Coronary artery (tissue), 2 donors: ENCODE data around the gene TANGO2.
A peak's percentile ranks its signal among the peaks of the same experiment; 100 is the strongest.

Experiments
- DNase-seq: peaks from one replicate; pipeline ENCODE4 v3.0.0-alpha.2; 2017; ENCODE audit warnings: low spot score
- H3K27ac ChIP-seq, 2 donors: fragments of 200-600 bp; sonication (generic); one replicate each; pipeline ENCODE4 v1.5.1; 2016 to 2019
- H3K4me3 ChIP-seq: fragments of 200-600 bp; sonication (generic); 2 replicates; pipeline ENCODE4 v1.5.1; 2016; ENCODE audit warnings: mild to moderate bottlenecking, moderate library complexity
- CTCF ChIP-seq: fragments of 200-600 bp; sonication (generic); IDR thresholded peaks from one replicate; pipeline ENCODE4 v1.5.1; 2019; ENCODE audit warnings: antibody characterized with exemption

The TANGO2 gene

GRCh38 chr22:20058989-20059770, 38.3 kb downstream of the TANGO2 start:
- no peak for TF ChIP-seq CTCF
- Histone ChIP-seq H3K4me3 (no peak overlapping the region), H3K27ac (no peak overlapping the region)
- DNase-seq, result no peak

GRCh38 chr22:20060700-20061480, 40.0 kb downstream of the TANGO2 start:
- no peak for DNase-seq
- Histone ChIP-seq H3K27ac (no peak overlapping the region), H3K4me3 (no peak overlapping the region)
- TF ChIP-seq CTCF, result no peak

GRCh38 chr22:20061481-20061861, 40.6 kb downstream of the TANGO2 start:
- H3K4me3 ChIP-seq, result no peak overlapping the region
- no peak overlapping the region for H3K27ac ChIP-seq
- DNase-seq, result peak; percentile 59
- TF ChIP-seq CTCF, result no peak

GRCh38 chr22:20062043-20062765, 41.3 kb downstream of the TANGO2 start:
- DNase-seq, result peak; percentile 69
- no peak overlapping the region for H3K27ac ChIP-seq
- TF ChIP-seq CTCF, result no peak
- no peak overlapping the region for H3K4me3 ChIP-seq

- no peak for TF ChIP-seq CTCF
- no peak overlapping the region for H3K27ac ChIP-seq
- H3K4me3 ChIP-seq, result no peak overlapping the region
- DNase-seq, result no peak
Measured at GRCh38 chr22:20062766-20063083, 41.8 kb downstream of the TANGO2 start.

- no peak for TF ChIP-seq CTCF
- DNase-seq, result no peak
- H3K27ac ChIP-seq, result no peak overlapping the region
- H3K4me3 ChIP-seq, result no peak overlapping the region
Measured at GRCh38 chr22:20063271-20064139, 42.6 kb downstream of the TANGO2 start.
